Femur (tissue), 1 donor: ENCODE measurements around the gene ADA.
"Not testable (repeated sequence)": the region's sequence is repeated elsewhere in the genome, so short reads cannot be mapped to it uniquely, and the experiment has no call there.

Experiments
- DNase-seq: peaks from one replicate; pipeline ENCODE4 v3.0.0-alpha.2; 2017

ADA gene

GRCh38 chr20:44651684-44652423 lies at the start of gene ADA:
Gene ADA (minus strand): TSS chr20:44651699. CDS start chr20:44651607, 92 bp downstream.
- peak; percentile 55 for DNase-seq

GRCh38 chr20:44700306-44700705 lies 48.8 kb upstream of the ADA start:
- DNase-seq, result no peak

GRCh38 chr20:44698351-44698750 lies 46.9 kb upstream of the ADA start:
- DNase-seq, result no peak

- DNase-seq, result not testable (repeated sequence)
These were observed 45.5 kb upstream of the ADA start for GRCh38 chr20:44697041-44697440.

GRCh38 chr20:44696315-44696714 lies 44.8 kb upstream of the ADA start:
- DNase-seq, result no peak

GRCh38 chr20:44695674-44696300 lies 44.3 kb upstream of the ADA start:
- DNase-seq, result no peak

GRCh38 chr20:44695295-44695673 lies 43.8 kb upstream of the ADA start:
- DNase-seq, result no peak

- DNase-seq, result no peak
These were observed 42.7 kb upstream of the ADA start for GRCh38 chr20:44694159-44694558.

GRCh38 chr20:44693627-44694026 lies 42.1 kb upstream of the ADA start:
- DNase-seq, result no peak

GRCh38 chr20:44692932-44693480 lies 41.5 kb upstream of the ADA start:
- no peak for DNase-seq

GRCh38 chr20:44691424-44692423 lies 40.2 kb upstream of the ADA start:
- peak; percentile 62 for DNase-seq

- DNase-seq, result no peak
These were observed 39.4 kb upstream of the ADA start for GRCh38 chr20:44690781-44691423.

GRCh38 chr20:44689809-44690208 lies 38.3 kb upstream of the ADA start:
- DNase-seq, result no peak

- no peak for DNase-seq
These were observed 36.6 kb upstream of the ADA start for GRCh38 chr20:44688053-44688625.

GRCh38 chr20:44686934-44687333 lies 35.4 kb upstream of the ADA start:
- DNase-seq, result no peak

GRCh38 chr20:44684047-44684967 lies 32.8 kb upstream of the ADA start:
- DNase-seq, result no peak

- peak; percentile 42 for DNase-seq
These were observed 32.0 kb upstream of the ADA start for GRCh38 chr20:44683263-44684046.

- no peak for DNase-seq
These were observed 30.5 kb upstream of the ADA start for GRCh38 chr20:44681796-44682566.

- no peak for DNase-seq
These were observed 27.6 kb upstream of the ADA start for GRCh38 chr20:44678990-44679611.
